Activated CD8-positive, alpha-beta memory T cell treated with anti-CD3 and anti-CD28 coated beads, Interleukin-2, amount 10 ng/mL, durations not matched to agents 7 days and 5 days (primary cell): ENCODE results near the gene SLC49A4. TPM values are rescaled to one million over a fixed set of nuclear protein-coding genes. Genes with fewer than 3 reads are reported as not detected.

Experiments
- ATAC-seq: fragments of 150-1000 bp; cut with Tn5 transposase; one replicate; pipeline ENCODE4 v1.10.0; 2021; ENCODE audit warnings: moderate library complexity
- CTCF ChIA-PET: fragments of 350-600 bp; sonication (Branson Sonifier 250); formaldehyde crosslinking; loops from one replicate; lab custom pipeline; 2021; ENCODE audit warnings: antibody characterized with exemption; lab: Charles Lee
- DNase-seq: peaks from one replicate; pipeline ENCODE4 v3.0.0-alpha.2; 2020
- H3K27ac Mint-ChIP-seq: one replicate; pipeline ENCODE4 v1.8.0; 2021; ENCODE audit warnings: mild to moderate bottlenecking, mixed read lengths
- H3K27me3 Mint-ChIP-seq: one replicate; pipeline ENCODE4 v1.8.0; 2021; ENCODE audit warnings: mixed read lengths
- H3K36me3 Mint-ChIP-seq: one replicate; pipeline ENCODE4 v1.8.0; 2021; ENCODE audit warnings: mild to moderate bottlenecking, mixed read lengths
- H3K4me1 Mint-ChIP-seq: one replicate; pipeline ENCODE4 v1.8.0; 2021; ENCODE audit warnings: mixed read lengths
- H3K4me3 Mint-ChIP-seq: one replicate; pipeline ENCODE4 v1.8.0; 2021; ENCODE audit warnings: mild to moderate bottlenecking, moderate library complexity, mixed read lengths
- H3K9me3 Mint-ChIP-seq: one replicate; pipeline ENCODE4 v1.8.0; 2022; ENCODE audit warnings: low read depth, mixed read lengths
- total RNA-seq, 2 experiments: library from RNA; stranded (reverse); gene quantifications; one replicate each; pipeline ENCODE4 v1.2.3, GENCODE V29; 2021

The SLC49A4 gene
- total RNA-seq, 2 experiments from 2014 or later, result 1.5 to 1.8 TPM

DNA sequence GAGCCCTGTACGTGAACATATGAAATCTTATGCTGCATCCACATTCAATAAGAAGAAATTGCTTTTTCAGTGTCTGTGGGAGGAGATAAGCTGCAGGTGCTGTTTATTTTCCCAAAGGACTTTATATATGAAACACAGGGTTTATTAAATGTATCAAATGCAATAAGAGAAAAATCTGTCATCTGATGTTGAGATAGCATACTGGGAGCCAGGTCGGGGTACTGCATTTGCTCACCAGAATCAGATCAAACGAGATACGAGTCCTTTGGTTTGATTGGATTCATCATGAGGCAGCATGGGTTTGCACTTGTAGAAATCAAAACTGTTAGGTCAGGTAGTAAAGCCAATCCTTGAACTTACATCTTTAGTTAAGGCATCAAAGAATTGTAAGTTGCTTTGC is 91.4 kb downstream of the SLC49A4 start:
- Mint-ChIP-seq H3K27me3 (peaks cover 8% of the 10 kb centered on the region), H3K4me3 (no peak overlapping the region), H3K27ac (no peak overlapping the region), H3K4me1 (peaks cover 14% of the 10 kb centered on the region), H3K36me3 (no peaks in the 10 kb centered on the region), H3K9me3 (no peaks in the 10 kb centered on the region)
- DNase-seq (no peak), ATAC-seq (no peak)
- CTCF ChIA-PET, result interaction anchor here (0.5 to 0.8 kb wide), 2 partner anchors 20 to 28 kb away, joined by 3 read pairs; no protein-coding TSS in a partner anchor

- H3K27me3 Mint-ChIP-seq, result peaks cover 8% of the 10 kb centered on the region
- H3K4me1 Mint-ChIP-seq, result peaks cover 14% of the 10 kb centered on the region
- CTCF ChIA-PET, result interaction anchor here (0.8 kb wide), 1 partner anchor 29 kb away, joined by 3 read pairs; no protein-coding TSS in a partner anchor
- ATAC-seq (no peak), DNase-seq (no peak)
- H3K4me3 Mint-ChIP-seq, result no peak overlapping the region
- H3K9me3 Mint-ChIP-seq, result no peaks in the 10 kb centered on the region
- H3K36me3 Mint-ChIP-seq, result no peaks in the 10 kb centered on the region
- no peak overlapping the region for H3K27ac Mint-ChIP-seq
Observed at GRCh38 chr3:122886946-122887345, 92.1 kb downstream of the SLC49A4 start.

- H3K36me3 Mint-ChIP-seq, result no peaks in the 10 kb centered on the region
- no peak overlapping the region for H3K27ac Mint-ChIP-seq
- no peaks in the 10 kb centered on the region for H3K9me3 Mint-ChIP-seq
- no peak overlapping the region for H3K4me3 Mint-ChIP-seq
- H3K4me1 Mint-ChIP-seq, result peaks cover 31% of the 10 kb centered on the region
- ATAC-seq, result peak; percentile 59
- H3K27me3 Mint-ChIP-seq, result peaks cover 15% of the 10 kb centered on the region
- peak; percentile 49 for DNase-seq
- CTCF ChIA-PET, result no interaction called here
Observed at GRCh38 chr3:122890077-122890719, 95.3 kb downstream of the SLC49A4 start.

- H3K4me1 Mint-ChIP-seq, result peaks cover 31% of the 10 kb centered on the region
- peaks cover 16% of the 10 kb centered on the region for H3K27me3 Mint-ChIP-seq
- H3K27ac Mint-ChIP-seq, result no peak overlapping the region
- no peak for ATAC-seq
- H3K36me3 Mint-ChIP-seq, result no peaks in the 10 kb centered on the region
- H3K9me3 Mint-ChIP-seq, result no peaks in the 10 kb centered on the region
- no peak overlapping the region for H3K4me3 Mint-ChIP-seq
- no peak for DNase-seq
- CTCF ChIA-PET, result no interaction called here
Observed at GRCh38 chr3:122890720-122891220, 95.9 kb downstream of the SLC49A4 start.

GRCh38 chr3:122892118-122892960 is 97.5 kb downstream of the SLC49A4 start:
- Mint-ChIP-seq H3K9me3 (no peaks in the 10 kb centered on the region), H3K4me1 (peaks cover 31% of the 10 kb centered on the region), H3K36me3 (no peaks in the 10 kb centered on the region), H3K27me3 (peaks cover 27% of the 10 kb centered on the region), H3K27ac (no peak overlapping the region), H3K4me3 (no peak overlapping the region)
- DNase-seq, result no peak
- no peak for ATAC-seq
- CTCF ChIA-PET, result no interaction called here

GRCh38 chr3:122893282-122893681 is 98.4 kb downstream of the SLC49A4 start:
- peak; percentile 84 for ATAC-seq
- Mint-ChIP-seq H3K4me3 (no peak overlapping the region), H3K4me1 (peaks cover 31% of the 10 kb centered on the region), H3K9me3 (no peaks in the 10 kb centered on the region), H3K27me3 (peaks cover 31% of the 10 kb centered on the region), H3K27ac (peak overlapping the region; percentile 44), H3K36me3 (no peaks in the 10 kb centered on the region)
- DNase-seq, result peak; percentile 56
- CTCF ChIA-PET, result no interaction called here

DNA sequence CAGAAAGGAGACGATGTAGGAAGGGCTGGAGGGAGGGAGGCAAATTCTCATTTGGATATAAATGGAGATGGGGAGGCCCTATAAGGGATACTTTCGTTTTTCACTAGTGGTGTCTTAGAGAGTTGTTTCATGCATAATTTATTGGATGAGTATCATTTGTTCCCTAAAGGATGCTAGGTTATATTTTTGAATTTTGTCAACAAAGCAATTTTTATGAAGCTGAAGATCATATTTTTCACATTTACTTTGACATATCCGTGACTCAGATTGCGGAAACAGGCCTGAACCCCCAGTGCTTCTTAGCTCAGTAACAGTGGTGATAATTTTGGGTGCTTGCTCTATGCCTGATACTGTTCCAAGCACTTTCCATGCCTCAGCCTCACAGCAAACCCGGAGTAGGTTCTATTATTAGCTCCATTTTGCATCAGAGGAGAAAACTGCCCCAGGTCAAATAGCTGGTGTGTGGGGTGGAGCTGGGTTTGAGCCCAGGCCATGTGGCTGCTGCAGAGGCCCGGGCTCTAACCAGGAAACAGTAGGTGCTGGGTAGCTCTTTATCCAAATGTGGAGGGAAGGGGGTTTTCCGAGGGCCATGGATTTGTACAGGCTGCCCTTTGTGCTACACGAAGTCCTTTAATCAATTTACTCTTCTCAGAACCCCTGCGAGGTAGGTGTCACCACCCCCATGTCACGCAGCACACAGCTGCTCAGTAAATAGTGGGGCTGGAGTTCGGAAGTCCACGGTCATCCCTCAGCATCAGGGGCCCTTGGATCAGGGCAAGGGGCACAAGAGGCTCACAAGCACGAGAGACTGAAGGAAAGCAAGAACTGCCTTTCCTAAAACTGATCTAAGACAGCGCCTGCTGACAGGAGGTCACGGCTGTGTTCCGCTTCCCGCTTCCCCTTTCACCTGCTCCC is 99.1 kb downstream of the SLC49A4 start:
- Mint-ChIP-seq H3K4me1 (peaks cover 31% of the 10 kb centered on the region), H3K9me3 (no peaks in the 10 kb centered on the region), H3K27ac (no peak overlapping the region), H3K4me3 (no peak overlapping the region), H3K27me3 (peaks cover 38% of the 10 kb centered on the region), H3K36me3 (no peaks in the 10 kb centered on the region)
- ATAC-seq (no peak), DNase-seq (no peak)
- CTCF ChIA-PET, result no interaction called here

DNA sequence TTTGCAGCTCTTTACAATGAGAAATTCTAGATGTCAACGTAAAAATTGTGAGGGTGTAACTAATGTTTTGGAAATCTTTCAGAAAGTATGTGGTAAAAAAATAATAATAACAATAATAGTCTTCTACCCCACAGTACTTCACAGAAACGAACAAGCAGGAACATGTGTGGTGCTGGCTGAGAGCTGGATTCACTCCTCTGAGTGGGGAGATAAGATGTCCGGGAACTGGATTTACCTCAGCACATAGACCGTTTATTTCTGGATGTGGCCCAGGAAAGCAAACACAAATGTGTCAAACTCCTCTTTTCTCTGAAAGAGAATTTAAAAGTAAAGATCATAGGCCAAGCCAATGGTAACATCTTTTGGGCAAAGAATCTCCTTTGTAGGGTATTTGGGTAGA is 103.4 kb downstream of the SLC49A4 start:
- H3K27ac Mint-ChIP-seq, result no peak overlapping the region
- H3K4me1 Mint-ChIP-seq, result peaks cover 12% of the 10 kb centered on the region
- DNase-seq, result no peak
- ATAC-seq, result no peak
- H3K9me3 Mint-ChIP-seq, result no peaks in the 10 kb centered on the region
- no peaks in the 10 kb centered on the region for H3K36me3 Mint-ChIP-seq
- H3K4me3 Mint-ChIP-seq, result no peak overlapping the region
- CTCF ChIA-PET, result interaction anchor here (1.1 kb wide), 1 partner anchor 9 kb away, joined by 3 read pairs; no protein-coding TSS in a partner anchor
- peaks cover 54% of the 10 kb centered on the region for H3K27me3 Mint-ChIP-seq

DNA sequence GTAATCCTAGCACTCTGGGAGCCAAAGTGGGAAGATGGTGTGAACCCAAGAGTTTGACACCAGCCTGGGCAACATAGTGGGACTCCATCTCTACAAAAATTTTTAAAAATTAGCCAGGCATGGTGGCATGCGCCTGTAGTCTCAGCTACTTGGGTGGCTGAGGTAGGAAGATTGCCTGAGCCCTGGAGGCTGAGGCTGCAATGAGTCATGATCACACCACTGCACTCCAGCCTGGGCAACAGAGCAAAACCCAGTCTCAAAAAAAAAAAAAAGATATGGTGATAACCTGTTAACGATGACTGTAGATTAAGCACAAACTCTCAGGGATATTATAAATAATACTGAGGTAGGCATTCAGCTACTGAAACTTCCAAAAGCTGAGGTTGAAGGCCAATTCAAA is 107.5 kb downstream of the SLC49A4 start:
- no peak overlapping the region for H3K4me3 Mint-ChIP-seq
- H3K27me3 Mint-ChIP-seq, result peaks cover 53% of the 10 kb centered on the region
- no peaks in the 10 kb centered on the region for H3K36me3 Mint-ChIP-seq
- DNase-seq, result no peak
- CTCF ChIA-PET, result interaction anchor here (1.0 to 1.3 kb wide), 2 partner anchors 16 to 47 kb away, joined by 3 to 4 read pairs; no protein-coding TSS in a partner anchor
- H3K27ac Mint-ChIP-seq, result no peak overlapping the region
- no peak for ATAC-seq
- no peaks in the 10 kb centered on the region for H3K4me1 Mint-ChIP-seq
- no peaks in the 10 kb centered on the region for H3K9me3 Mint-ChIP-seq

DNA sequence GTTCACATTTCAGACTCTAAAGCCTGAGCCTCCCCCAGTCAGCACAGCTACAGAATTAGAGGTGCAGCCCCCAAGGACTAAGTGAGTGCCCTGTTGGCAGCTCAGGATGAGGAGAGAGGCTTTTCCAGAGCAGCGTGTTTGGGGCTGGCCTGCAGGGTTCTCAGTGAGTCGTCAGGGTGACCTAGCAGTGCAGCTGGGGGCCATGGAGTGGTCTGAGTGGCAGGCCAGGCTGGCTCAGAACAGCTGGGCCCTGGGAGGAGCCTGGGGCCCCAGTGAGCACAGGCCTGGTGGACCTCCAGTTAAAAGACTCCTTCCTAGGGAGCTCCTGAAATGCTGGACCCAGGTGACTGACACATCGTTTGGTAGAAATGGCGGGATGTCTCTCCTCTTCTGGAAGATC is 108.3 kb downstream of the SLC49A4 start:
- Mint-ChIP-seq H3K27ac (no peak overlapping the region), H3K27me3 (peaks cover 50% of the 10 kb centered on the region), H3K4me1 (no peaks in the 10 kb centered on the region), H3K4me3 (no peak overlapping the region), H3K9me3 (no peaks in the 10 kb centered on the region), H3K36me3 (no peaks in the 10 kb centered on the region)
- no peak for ATAC-seq
- DNase-seq, result peak; percentile 34
- CTCF ChIA-PET, result interaction anchor here (1.3 kb wide), 1 partner anchor 15 kb away, joined by 4 read pairs; no protein-coding TSS in a partner anchor

- no peak for ATAC-seq
- peak; percentile 34 for DNase-seq
- Mint-ChIP-seq H3K4me3 (no peak overlapping the region), H3K9me3 (no peaks in the 10 kb centered on the region), H3K36me3 (no peaks in the 10 kb centered on the region), H3K27ac (no peak overlapping the region), H3K4me1 (no peaks in the 10 kb centered on the region), H3K27me3 (peaks cover 39% of the 10 kb centered on the region)
- CTCF ChIA-PET, result interaction anchor here (1.1 kb wide), 1 partner anchor 9 kb away, joined by 3 read pairs; no protein-coding TSS in a partner anchor
Observed at GRCh38 chr3:122907471-122907870, 112.6 kb downstream of the SLC49A4 start.

DNA sequence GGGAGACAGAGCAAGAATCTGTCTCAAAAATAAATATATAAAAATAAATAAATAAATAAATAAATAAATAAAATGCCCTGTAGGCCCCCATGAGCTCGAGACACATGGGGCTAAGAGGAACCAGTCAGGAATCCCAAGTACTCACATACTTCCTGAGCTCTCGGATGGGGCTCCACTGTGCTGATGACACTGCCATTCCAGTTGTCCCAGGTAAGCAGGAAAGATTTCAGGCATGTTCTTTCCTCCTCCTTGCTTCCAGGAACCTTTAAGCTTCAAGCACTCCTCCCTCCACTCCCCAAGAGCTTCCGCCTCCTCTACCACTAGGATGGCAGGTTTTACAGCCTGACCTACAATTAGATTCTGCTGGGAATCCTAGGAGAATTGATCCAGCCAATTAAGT is 113.4 kb downstream of the SLC49A4 start:
- ATAC-seq (no peak), DNase-seq (no peak)
- H3K4me1 Mint-ChIP-seq, result no peaks in the 10 kb centered on the region
- H3K36me3 Mint-ChIP-seq, result no peaks in the 10 kb centered on the region
- CTCF ChIA-PET, result interaction anchor here (1.1 kb wide), 1 partner anchor 8 kb away, joined by 3 read pairs; no protein-coding TSS in a partner anchor
- H3K9me3 Mint-ChIP-seq, result no peaks in the 10 kb centered on the region
- no peak overlapping the region for H3K27ac Mint-ChIP-seq
- peaks cover 36% of the 10 kb centered on the region for H3K27me3 Mint-ChIP-seq
- H3K4me3 Mint-ChIP-seq, result no peak overlapping the region

- CTCF ChIA-PET, result no interaction called here
- peaks cover 31% of the 10 kb centered on the region for H3K27me3 Mint-ChIP-seq
- H3K36me3 Mint-ChIP-seq, result no peaks in the 10 kb centered on the region
- ATAC-seq (no peak), DNase-seq (no peak)
- no peaks in the 10 kb centered on the region for H3K9me3 Mint-ChIP-seq
- no peak overlapping the region for H3K4me3 Mint-ChIP-seq
- no peak overlapping the region for H3K27ac Mint-ChIP-seq
- peaks cover 3% of the 10 kb centered on the region for H3K4me1 Mint-ChIP-seq
Observed at GRCh38 chr3:122911901-122912300, 117.0 kb downstream of the SLC49A4 start.
